ENCODE data around the gene KLHL29.

The KLHL29 gene

DNA sequence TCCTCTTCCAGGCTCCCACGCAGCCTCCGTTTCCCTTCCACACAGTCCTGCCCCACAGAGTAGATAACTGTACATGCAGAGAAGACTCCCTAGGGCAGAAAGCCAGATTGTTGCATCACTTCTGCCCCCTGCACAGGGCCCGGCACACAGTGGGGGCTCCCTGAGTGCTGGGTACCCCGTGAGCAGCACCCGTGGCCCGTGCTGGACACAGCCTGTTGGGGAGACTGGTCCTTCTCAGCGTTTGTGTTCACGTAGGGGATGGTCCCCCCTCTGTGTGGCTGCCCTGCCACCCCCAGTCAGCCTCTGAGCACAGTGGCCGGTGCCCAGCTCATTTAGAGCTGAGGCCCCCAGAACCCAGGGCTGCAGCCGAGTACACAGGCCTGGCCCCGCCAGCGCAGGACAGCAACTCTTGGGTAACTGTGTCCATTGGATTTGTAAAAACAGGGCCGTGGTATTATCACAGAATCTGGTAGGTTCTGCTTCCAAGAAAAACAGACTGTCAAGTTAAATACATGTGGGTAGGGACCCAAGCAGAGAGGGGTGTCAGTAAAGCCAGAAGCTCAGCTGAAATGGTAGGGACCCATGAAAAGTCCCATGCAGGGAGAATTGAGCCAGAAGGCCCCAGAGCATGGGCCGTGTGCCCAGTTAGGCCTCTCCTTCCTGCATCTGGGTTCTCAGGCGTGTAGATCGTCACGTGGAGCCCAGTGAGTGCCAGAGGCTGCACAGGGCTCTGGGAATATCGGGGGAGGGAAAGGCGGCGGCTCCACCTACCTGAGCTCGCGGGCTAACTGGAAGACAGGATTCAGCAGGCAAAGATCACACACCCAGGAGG, 284.6 kb downstream of the KLHL29 start:
- DNase-seq, result no peak

DNA sequence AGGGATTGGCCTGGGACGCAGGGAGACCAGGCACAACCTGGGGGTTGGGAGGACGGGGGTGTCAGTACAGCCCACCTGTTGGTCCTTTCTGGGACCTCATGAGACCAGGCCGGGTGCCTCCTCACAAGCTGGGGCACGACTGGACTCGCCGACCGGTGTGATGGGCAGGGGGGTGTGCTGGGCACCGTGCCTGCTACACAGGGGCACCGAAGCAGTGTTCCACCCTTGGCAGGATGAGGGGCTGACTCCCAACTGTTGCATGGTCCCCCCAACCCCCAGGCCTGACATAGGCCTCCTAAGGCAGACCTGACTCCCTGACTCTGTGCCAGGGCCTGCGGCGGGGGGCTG, 285.2 kb downstream of the KLHL29 start:
- DNase-seq, result no peak

- DNase-seq, result no peak
Measured at GRCh38 chr2:23673082-23673481, 288.1 kb downstream of the KLHL29 start.

DNA sequence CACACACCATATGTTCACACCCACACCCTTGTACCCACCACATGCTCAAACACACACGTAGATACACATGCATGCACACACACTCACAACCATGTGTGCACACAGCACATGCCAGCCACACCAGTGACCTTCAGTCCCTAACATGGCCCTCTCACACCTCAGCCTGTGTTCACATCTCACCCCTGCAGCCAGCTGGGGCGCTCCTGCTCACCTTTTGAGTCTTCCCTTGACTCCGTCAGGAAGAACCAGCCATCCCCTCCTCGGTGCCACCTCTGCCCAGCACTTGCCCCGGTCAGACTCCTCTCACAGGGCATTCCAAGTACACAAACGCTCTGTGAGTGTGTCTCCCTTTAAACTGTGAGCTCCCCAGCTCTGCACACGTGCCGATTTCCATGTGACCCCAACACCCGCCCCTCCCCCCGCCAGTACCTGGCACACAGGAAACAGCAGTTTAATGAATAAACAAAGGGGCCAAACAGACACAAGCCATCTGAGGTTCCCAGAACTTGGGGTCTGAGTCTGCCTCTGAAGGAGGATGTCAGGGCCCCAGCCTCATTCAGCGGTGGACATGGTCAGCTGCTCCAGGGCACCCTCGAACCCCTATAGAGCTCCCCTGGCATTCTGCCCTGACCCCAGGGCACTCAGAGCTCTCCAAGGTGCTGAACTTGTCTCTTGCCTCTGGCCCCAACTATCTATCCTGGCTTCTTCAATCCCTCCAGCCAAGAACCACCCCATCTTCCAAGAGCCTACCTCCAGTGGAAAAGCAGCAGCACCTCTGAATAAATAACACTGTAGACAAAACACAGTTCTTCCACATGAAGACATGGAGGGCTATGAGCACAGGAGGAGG, 289.1 kb downstream of the KLHL29 start:
- DNase-seq, result no peak

GRCh38 chr2:23675506-23675905, 290.5 kb downstream of the KLHL29 start:
- no peak for DNase-seq

- no peak for DNase-seq
Measured at GRCh38 chr2:23677836-23678235, 292.9 kb downstream of the KLHL29 start.

DNA sequence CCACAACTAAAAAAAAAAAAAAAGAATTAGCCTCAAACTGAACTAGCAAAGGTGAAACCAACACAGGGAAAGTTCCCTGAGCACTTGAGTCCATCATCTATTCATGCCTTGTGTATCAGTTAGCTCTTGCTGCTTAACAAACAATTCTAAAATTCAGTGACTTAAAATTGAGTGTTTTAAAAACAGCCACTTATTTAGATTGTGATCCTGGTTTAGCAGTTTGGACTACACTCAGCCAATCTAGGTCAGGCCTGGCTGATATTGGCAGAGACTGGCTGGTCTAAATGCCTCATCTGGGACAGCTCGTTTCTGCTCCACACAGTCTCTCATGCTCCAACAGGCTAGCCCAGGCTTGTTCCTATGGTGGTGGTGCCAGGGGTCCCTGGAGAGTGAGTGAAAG, 294.1 kb downstream of the KLHL29 start:
- DNase-seq, result no peak

GRCh38 chr2:23680951-23681350, 296.0 kb downstream of the KLHL29 start:
- no peak for DNase-seq

DNA sequence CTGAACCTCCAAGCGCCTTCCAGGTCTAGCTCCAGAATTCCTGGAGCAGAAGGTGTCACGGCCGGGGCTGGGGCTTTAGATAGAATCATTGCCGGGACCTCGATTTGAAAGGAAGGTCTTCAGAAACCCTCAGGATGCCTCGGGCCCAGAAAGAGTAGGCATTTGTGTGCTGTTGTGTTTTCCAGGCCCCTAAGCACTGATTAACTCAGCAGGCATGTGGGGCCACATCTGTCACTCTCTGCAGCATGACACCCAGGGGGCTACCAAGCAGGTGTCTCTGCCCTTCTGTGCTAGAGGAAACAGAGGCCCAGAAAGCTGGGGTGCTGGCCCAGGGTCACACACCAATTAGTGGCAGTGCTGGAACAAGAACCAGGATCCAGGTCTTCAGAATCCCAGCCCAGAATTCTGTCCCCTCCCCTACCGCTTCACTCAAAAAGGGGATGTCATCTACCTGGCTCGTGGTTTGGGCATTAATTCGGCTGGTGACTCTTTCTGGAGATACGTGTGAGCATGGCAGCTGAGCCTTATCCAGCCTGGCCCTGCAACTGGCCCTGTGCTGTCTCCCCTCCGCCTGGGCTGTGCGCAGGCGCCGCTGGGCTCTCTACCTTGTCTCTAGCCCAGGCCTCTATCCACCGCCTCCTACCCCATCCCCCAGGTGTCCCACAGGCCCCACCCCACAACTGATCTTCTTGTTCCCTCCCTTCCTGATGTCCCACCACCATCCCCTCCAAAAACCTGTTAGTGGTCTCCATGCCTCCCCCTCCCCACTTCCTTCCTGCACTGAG, 296.6 kb downstream of the KLHL29 start:
- no peak for DNase-seq

DNA sequence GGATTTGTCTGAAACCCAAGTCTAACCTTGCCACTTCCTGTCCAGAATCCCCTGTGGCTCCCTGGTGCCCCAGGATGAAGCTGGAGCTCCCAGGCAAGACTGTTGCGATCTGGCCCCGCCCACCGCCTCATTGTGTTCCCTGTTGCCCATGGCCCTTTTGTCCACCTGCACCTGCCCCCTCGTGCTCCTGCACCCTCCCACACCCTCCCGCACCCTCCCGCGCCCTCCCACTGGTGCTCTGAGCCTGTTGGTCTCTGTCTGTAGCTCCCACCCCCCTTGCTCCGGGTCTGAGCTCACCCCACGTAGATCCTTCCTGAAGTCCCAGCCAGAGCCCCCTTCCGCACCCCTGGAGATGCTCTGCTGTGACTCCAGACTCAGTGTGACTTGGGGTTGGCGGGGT, 297.5 kb downstream of the KLHL29 start:
- no peak for DNase-seq

- no peak for DNase-seq
Measured at GRCh38 chr2:23683001-23683400, 298.0 kb downstream of the KLHL29 start.

DNA sequence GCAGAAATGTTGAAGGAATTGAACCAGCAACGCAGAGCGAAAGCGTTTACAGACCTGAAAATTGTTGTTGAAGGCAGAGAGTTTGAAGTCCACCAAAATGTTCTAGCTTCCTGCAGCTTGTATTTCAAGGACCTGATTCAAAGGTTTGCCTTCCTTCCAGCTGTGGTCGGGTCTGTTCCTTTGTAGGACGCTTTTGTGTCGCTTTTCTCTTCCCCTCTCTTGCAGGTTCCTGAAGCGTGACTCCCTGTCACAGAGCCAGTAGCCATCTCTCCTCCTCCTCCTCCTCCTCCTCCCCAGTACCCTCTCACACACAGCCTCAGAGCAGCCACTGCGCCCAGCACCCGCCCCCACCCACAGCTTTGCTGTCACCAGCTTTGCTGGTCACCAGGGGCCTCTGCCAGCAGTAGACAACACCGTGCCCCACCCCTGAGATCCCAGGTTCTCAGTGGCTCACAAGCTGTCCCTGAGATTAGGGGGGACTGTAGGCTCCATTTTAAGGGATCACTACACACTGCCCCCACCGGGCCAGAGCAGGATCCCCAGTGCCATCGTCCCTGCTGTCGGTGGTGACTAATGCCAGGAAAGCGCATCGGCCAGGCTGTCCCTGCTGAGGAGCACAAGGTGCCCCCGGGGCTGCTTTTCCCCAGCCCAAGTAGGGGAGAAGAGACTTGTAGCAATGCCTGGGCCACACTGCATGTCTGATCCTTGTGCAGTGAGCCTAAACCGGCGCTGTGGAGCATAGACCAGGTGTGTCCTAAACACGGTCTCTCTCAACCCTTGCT, 299.6 kb downstream of the KLHL29 start:
- DNase-seq, result no peak

DNA sequence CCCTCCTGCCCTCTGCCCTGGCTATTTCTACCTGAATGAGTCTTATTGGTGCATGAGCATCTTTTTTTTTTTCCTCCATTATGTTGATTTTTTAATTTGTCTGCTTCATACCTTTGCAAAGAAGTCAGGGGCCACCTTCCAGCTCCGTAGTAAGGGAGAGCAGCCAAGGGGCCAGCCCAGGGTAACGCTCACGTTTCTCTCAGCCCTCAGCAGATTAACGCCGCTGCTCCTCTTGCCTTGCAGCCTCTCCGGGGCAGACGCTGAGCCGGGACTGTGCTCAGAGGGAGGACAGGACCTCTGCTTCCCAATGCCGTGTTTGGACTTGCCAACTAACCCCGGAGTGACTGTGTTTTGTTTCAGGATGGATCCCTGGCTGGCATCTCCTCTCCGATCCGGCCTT, 300.2 kb downstream of the KLHL29 start:
- no peak for DNase-seq

- DNase-seq, result no peak
Measured at GRCh38 chr2:23685706-23686105, 300.7 kb downstream of the KLHL29 start.

GRCh38 chr2:23686405-23687029, 301.5 kb downstream of the KLHL29 start:
- DNase-seq, result no peak

DNA sequence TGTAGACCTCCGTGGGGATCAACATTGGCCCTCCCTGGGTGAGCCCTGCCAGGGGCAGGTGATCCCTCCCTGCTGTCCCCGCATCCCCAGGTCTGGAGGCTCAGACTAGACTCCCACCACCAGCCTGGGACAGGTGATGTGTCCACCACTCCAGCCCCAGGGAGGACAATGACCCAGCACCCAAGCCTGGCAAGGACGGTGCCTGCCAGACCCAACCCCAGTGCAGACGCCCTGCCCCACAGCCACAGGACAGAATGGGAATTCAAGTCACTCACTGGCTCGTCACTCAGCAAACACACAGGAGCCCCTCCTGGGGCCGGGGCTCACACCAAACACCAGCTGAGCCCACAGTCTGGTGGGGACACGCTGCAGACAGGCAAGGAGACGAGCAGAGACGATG, 302.2 kb downstream of the KLHL29 start:
- DNase-seq, result no peak

- DNase-seq, result no peak
Measured at GRCh38 chr2:23687713-23688112, 302.7 kb downstream of the KLHL29 start.

DNA sequence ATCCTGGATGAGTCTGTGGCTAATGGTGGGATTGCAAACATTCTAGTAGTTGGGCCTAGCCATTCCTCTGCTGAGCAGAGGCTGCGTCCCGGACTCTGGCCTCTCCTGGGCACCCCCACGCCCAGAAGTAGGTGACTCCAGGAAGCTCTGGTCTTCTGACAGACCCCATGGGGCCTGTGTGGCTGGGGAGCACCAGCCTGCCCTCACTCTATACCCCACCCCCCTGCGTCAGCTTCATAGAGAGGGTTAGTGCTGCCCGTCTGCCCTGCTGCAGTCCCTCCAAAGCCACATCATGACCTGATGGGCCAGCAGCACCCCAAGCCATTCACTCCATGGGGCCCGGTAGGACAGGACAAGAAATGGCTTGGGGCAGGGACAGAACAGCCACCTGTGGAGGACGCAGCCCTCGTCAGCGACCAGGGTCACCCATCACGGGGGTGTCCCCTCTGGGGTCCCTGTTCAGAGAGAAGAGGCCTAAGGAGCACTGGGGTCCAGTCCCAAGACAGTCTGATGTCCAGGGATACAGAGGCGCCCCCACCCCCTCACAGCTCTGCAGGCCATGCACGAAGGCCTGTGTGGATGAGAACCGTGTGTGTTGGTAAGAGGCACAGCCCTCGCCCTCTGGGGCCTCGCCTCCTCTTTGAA, 303.6 kb downstream of the KLHL29 start:
- DNase-seq, result no peak

- DNase-seq, result no peak
Measured at GRCh38 chr2:23689131-23689700, 304.2 kb downstream of the KLHL29 start.

- DNase-seq, result no peak
Measured at GRCh38 chr2:23689891-23690290, 304.9 kb downstream of the KLHL29 start.

DNA sequence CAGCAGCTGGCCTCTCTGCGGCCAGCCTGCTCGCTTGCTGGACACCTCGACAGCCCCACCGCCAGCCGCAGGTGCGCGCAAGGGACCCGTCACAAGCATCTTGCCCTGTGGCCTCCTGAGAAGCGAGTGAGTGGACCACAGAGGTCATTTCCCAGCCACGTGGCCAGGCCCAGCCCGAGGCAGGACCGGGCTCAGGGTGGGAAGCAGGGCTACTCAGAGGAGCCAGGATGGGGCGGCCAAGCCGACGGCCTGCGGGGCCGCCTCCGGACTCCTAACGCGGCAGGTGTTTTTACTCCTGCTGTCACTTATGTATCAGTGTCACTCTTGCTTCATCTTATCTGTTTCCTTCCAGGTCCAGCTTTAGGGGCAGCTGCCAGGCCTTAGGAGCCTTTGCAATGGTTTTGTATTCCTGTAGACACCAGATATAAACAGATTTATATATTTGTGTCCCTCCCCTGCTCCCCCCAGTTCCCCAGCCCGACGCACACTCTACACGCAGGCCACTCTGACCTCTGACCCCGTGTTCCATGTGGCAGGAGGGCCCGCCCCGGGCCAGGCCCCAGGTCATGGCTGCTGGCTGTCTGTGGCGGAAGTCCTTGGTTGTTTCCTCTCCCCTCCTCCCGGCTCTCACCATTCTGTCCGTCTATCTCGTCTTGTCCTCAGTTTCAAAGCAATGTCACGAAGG, 305.6 kb downstream of the KLHL29 start:
- no peak for DNase-seq

All from NCI-H1436 (cell line).